HG02610 (cell line): ENCODE measurements around the gene C4B.
"Not testable (repeated sequence)": the region's sequence is repeated elsewhere in the genome, so short reads cannot be mapped to it uniquely, and the experiment has no call there.

ENCODE experiments used
- ATAC-seq: cut with Tn5 transposase; IDR thresholded peaks from one replicate; pipeline ENCODE4 v1.9.1; 2021; ENCODE audit warnings: mild to moderate bottlenecking, moderate library complexity; ENCODE audit not compliant: unreplicated experiment

The C4B gene

DNA sequence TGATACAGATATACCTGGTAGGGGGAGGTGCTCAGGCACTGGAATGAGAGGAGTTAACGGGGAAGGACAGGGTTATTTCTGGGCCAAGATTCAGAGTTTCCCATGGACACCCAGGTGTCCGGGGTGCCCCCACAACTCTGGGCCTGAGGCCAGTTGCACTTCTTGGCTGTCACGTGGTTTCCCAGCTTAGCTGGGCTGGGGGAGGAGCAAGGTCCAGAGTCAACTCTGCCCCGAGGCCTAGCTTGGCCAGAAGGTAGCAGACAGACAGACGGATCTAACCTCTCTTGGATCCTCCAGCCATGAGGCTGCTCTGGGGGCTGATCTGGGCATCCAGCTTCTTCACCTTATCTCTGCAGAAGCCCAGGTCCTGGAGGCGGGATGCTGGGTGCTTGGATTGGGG lies at the start of gene C4B:
Gene C4B (plus strand): TSS at position 249 of the 400 bp plus-strand sequence. CDS start 51 bp downstream, at position 300.
- ATAC-seq, result not testable (repeated sequence)

DNA sequence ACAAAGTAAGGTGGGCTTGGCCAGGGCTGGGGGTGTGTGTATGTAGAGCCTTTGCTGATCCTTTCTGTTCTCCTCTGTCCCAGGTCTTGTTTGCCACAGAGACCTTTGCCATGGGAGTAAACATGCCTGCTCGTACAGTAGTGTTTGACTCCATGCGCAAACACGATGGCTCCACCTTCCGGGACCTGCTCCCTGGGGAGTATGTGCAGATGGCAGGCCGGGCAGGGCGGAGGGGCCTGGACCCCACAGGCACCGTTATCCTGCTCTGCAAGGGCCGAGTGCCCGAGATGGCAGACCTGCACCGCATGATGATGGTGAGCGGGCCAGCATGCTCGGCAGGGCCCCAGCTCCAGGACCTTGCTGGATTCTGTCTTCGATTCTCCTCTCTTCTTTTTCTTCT lies 48.9 kb upstream of the C4B start:
- no peak for ATAC-seq

DNA sequence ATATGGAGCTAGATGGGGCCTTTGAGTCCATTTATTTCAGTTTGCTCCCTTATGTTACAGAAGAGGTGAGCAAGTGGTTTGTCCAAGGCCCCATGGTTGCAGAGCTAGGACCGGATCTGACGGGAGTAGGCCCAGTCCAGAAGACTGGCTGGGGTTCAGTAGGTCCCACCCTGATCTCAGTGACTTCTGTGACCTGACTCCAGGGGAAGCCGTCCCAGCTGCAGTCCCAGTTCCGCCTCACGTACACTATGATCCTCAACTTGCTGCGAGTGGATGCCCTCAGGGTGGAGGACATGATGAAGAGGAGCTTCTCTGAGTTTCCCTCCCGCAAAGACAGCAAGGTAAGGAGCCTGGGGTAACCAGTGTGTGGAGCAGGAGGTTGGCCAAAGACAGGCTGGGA lies 48.1 kb upstream of the C4B start:
- ATAC-seq, result no peak

DNA sequence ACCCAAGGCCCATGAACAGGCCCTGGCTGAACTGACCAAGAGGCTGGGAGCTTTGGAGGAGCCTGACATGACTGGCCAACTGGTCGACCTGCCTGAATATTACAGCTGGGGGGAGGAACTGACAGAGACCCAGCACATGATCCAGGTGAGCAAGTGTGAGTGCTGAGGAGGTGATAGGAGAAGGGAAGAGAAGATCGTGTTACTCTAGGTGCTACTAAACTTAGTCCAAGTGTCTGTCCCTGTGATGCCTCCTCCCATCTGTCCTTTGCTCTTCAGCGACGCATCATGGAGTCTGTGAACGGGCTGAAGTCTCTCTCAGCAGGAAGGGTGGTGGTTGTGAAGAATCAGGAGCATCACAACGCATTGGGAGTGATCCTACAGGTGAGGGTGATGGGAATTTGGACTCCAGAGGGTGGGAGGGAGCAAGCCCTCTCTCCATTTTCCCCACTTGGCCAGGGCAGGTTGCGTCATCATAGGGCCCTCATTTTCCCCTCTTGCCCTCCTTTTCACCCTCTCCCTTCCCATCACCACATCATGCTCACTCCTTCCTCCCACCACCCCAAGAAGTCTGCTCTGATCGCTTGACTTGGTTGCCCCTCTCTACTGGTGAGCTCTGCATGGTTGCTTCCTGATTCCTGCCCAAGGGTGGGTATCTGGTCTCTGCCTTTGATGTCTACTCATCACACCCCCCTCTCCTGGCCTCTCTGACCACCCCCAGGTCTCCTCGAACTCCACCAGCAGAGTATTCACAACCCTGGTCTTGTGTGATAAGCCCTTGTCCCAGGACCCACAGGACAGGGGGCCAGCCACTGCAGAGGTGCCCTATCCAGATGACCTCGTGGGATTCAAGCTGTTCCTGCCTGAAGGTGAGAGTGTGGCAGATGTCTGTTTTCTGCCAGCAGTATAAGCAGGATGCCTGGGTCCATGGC lies 47.3 kb upstream of the C4B start:
- no peak for ATAC-seq

DNA sequence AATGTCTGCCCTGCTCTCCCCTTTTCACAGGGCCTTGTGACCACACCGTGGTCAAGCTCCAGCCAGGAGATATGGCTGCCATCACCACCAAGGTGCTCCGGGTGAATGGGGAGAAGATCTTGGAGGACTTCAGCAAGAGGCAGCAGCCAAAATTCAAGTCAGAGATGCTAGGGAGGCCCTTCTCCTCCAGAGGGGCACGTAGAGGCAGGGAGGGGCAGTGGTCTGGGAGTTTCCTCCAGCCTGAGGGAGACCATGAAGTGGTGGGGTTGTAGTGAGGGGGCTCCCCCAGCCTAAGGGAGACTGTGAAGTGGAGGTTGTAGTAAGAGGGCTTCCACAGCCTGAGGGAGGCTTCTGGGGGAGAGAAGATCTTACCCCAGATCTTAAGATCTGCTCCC lies 46.7 kb upstream of the C4B start:
- no peak for ATAC-seq

DNA sequence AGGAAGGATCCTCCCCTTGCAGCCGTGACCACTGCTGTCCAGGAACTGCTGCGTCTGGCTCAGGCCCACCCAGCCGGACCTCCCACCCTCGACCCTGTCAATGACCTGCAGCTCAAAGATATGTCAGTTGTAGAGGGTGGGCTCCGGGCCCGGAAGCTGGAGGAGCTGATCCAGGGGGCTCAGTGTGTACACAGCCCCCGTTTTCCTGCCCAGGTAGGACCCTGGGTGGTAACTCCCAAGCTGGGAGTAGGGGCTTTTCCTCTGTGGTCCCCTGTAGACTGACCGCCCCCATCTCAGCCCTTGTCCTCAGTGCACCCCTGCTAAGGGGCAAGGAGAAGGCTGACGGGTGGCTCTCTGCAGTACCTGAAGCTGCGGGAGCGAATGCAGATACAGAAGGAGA lies 46.3 kb upstream of the C4B start:
- ATAC-seq, result no peak

DNA sequence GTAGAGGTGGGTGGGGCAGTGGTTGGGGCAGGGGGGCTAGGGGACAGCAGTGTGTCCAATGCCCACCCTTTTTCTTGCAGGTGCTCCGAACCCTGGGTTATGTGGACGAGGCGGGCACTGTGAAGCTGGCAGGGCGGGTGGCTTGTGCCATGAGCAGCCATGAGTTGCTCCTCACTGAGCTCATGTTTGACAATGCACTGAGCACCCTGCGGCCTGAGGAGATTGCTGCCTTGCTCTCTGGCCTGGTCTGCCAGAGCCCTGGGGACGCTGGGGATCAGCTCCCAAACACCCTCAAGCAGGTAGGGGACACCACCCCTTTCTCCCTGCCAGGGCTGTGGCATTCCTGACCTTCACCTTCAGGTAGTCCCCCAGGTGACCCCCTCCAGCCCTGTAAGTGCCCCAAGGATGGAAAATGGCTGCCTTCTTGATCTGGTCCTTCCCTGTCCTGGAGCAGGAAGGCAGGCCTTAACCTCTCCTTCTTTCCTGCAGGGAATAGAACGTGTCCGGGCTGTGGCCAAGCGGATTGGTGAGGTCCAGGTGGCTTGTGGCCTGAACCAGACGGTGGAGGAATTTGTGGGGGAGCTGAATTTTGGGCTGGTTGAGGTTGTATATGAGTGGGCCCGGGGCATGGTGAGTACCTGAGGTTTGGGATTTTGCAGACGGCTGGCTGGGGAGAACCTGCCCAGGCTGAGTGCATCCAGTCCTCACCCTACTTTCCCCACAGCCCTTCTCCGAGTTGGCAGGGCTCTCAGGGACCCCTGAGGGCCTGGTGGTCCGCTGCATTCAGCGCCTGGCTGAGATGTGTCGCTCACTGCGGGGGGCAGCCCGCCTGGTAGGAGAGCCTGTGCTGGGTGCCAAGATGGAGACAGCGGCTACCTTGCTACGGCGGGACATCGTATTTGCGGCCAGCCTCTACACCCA lies 45.5 kb upstream of the C4B start:
- no peak for ATAC-seq

DNA sequence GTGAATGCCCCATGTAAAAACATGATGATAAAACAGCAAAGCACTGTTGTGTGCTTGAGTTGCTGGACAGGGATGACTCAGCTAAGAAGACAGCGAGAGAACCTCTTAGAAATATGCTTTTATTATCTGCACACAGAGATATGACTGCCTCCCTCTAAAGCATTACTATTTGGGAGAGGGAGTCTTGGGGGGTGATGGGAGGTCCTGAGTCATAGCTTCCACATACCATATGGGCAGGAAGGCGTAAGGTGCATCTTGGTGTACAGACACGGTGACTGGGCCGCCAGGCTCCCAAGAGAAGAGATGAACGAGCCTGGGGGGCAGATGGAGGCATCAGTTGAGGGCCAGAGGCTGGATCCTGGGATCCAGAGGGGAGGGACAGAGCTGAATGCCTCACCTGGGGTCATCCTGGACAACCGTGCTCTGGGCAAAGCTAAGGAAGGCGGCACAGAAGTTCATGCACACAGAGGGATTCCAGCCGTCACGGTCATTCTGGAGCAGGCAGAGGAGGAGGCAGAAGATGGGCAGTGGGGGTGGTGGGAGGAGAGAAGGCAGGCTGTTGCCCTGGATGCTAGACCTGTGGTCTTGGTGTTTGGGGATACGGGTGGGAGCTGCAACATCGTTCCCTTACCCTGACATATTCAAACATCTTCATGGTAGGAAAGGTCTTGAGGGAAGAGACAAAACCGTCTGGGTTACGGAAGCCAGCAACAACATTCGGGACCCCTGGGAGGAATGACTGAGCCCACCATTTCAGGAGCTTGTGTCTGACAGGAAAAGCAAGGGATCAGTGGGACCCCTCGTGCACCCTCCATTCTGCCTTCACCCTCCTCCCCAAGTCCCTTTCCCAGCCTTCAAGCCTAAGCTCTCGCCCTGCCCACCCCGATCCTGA lies 44.6 kb upstream of the C4B start:
- ATAC-seq, result no peak

DNA sequence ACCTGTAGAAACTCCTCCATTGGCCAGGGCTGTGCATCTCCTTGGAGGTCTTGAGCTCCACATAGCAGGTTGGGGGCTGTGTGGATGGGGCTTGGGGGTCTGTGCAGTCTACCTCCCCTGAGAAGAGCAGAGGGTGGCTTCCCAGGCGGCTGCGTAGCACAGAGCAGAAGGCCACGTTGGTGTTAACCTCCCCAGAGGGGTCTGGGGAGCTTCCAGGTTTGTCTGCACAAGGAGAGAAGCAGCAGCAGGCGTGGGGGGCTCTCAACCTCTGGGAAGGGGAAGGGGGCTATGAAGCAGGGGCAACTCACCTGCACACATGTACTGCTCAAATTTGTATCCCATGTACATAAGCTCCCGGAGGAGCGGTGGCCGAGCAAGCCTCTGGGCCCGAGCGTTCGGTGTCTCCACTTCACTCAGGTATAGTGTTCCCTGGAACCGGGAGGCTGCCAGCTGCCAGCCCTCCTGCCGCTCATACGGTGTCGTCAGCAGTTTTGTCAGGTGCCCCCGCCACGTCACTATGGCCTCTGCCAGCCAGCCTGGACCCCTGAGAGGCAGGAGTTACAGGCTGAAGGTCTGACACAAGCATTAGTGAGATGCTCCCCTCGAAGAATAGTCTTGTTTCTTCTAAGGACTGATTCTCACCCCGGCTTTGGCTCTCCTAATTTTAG lies 43.9 kb upstream of the C4B start:
- ATAC-seq, result no peak

DNA sequence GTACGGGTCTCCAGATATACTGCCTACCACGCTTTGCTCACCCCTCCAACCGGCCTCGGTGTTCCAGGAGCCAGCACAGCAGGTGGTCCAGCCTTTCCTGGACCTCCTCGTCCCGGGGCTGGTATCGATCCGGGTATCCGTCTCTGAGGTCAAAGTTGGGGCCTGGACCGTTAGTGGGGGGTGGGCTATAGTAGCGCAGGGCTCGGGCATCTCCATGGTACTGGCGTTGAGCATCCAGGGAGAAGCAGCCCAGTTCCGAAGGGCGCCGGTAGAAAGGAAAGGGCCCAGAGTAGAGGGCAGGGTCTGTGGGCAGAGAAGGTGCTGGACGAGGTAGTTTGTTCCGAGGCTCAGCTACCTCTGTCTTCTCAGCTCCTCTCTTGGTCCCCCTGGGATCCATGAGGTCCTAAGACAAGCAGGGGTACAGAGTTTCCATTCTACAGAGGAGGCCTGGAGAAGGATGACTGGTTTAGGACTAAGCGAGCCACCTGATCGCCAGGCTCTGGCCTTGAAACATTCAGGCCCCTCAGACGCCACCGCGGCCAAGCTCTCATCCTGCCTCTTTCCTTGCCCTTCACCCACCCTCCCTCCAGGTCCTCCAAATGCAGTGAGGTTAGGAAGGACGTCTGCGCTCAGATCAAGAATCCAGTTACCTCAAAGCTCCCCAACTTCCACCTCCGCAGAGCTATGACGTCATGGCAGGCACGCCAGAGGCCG lies 43.2 kb upstream of the C4B start:
- no peak for ATAC-seq

DNA sequence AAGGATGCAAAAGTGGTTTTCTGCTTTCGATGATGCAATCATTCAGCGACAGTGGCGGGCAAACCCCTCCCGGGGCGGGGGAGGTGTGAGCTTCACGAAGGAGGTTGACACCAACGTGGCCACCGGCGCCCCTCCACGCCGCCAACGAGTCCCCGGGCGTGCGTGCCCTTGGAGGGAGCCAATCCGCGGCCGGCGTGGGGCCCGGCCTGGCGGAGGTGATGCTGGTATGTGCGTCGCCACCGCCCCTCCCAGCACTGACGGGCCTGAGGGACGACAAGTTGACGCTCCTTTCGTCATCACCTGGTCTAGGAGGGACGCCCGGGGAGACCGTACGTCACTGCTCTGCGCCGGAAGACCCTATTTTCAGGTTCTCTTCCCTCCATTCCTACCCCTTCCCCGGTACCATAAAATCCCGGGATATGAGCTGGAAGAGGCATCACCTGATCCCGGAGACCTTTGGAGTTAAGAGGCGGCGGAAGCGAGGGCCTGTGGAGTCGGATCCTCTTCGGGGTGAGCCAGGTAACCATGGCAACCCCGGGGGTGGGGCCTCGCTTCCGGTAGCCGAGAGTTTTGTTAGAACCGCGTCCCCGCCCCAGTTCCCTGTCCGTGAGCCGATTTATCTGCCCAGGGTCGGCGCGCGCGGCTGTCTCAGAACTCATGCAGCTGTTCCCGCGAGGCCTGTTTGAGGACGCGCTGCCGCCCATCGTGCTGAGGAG lies 42.4 kb upstream of the C4B start, which contains the start of gene DXO:
Gene DXO (minus strand): TSS at position 146 of the 716 bp plus-strand sequence. CDS start 463 bp downstream, outside the sequence.
- ATAC-seq, result peak; percentile 87

DNA sequence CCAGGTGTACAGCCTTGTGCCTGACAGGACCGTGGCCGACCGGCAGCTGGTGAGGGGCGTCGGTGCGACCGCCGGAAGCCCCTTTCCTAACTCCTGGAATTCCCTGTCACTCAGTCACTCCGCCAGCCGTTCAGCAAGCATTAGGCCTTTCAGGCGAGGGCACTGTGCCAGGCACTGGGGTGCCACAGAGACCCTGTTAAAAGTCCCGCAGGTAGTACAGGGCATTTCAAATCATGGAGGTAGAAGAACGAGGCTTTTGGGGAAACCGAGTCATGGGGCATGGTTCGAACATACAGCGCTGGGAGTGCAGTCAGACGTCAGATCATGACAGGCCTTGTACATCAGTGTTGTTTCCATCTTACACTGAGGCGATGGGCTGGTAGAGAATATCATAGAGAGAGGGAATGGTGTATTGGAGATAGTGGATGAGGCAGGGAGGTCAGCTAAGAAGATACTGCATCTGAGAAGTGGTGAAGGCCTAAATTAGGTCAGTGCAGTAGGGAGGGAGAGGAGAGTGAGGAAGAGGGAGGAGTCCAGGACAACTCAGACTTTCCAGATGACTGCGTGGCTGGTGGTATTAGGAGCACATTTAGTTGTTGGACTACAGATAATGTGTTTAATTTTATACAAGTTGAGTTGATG lies 41.8 kb upstream of the C4B start:
- no peak for ATAC-seq

DNA sequence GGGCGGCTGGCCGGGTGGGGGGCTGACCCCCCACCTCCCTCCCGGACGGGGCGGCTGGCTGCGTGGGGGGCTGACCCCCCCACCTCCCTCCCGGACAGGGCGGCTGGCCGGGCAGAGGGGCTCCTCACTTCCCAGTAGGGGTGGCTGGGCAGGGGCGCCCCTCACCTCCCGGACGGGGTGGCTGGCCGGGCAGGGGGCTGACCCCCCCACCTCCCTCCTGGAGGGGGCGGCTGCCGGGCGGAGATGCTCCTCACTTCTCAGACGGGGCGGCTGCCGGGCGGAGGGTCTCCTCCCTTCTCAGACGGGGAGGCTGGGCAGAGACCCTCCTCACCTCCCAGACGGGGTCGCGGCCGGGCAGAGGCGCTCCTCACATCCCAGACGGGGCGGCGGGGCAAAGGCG lies 38.5 kb upstream of the C4B start:
- ATAC-seq, result not testable (repeated sequence)

DNA sequence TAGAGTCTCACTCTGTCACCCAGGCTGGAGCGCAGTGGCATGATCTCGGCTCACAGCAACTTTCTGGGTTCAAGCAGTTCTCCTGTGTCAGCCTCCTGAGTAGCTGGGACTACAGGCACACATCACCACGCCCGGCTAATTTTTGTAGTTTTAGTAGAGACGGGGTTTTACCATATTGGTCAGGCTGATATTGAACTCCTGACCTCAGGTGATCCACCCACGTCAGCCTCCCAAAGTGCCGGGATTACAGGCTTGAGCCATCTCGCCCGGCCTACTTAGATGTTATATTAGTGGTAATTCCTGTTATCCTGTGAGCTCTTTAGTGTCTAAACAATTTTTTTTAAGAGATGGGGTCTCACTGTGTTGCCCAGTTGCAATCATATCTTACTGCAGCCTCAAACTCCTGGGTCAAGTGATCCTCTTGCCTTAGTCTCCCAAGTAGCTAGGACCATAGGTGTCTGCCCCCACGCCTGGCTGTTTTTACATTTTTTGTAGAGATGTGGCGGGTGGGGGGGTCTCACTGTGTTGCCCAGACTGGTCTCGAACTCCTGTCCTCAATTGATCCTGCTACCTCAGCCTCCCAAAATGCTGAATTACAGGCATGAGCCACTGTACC lies 36.7 kb upstream of the C4B start:
- ATAC-seq, result no peak

DNA sequence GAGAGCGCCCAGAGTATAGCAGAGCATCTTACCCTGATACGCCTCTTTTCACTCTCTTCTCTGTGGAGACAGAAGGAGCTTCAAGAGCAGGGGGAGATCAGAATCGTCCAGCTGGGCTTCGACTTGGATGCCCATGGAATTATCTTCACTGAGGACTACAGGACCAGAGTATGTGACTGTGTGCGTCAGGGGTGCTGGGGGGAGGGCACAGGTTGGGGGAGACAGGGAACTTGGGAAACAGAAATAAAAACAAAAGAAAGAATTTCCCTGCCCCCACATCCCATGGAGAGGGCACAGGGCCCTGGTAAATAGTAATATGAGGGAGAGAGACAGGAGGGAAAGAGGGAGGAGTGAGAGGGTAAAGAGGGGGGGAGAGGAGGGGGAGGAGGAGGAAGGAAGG lies 35.8 kb upstream of the C4B start:
- ATAC-seq, result no peak

DNA sequence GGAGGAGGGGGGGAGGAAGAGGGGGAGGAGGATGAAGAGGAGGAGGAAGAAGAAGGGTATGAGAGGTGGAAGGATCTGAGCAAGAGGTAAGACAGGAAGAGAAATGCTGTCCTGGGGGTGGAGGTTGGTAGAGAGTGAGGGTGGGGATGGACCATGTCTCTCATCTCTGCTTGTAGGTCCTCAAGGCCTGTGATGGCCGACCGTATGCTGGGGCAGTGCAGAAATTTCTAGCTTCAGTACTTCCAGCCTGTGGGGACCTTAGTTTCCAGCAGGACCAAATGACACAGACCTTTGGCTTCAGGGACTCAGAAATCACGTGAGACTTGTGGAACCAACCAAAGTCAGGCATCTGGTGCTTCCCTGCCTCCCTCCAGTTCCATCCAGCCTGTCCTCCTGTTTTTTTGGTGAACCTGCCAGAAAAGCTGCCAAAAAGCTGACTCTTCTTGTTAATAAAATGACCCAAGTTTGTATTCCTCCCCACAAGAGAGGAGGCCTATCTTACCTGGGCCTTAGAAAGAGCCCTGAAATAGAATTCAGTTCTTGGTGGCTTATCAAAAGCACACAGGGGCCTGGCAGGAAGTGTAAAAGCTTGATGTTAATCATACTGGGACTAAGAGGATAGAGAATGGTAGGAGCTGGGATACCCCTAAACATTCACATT lies 35.2 kb upstream of the C4B start:
- ATAC-seq, result no peak

DNA sequence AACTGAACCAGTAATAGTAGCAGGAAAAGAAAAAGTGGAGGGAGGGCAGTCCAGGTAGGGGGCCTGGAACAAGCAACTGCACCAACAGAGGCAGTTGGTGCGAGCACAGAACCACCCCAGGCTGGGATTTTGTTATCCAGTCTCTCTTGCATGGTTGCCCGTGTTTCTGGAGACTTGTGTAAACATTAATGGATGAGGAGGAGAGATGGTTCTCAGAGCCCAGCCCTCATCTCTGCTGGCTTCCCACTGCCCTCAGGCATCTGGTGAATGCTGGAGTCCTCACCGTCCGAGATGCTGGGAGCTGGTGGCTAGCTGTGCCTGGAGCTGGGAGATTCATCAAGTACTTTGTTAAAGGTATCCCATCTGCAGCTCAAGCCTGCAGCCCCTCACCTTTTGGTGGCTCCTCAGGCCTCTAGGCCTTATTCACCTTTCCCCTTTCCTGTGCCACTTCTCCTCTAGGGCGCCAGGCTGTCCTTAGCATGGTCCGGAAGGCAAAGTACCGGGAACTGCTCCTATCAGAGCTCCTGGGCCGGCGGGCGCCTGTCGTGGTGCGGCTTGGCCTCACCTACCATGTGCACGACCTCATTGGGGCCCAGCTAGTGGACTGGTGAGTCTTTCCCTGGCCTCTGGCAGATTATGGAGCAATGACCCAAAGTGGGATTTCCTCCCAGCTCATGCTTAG lies 34.3 kb upstream of the C4B start:
- ATAC-seq, result not testable (repeated sequence)
